OCI-LY7 (cell line): Measurements from ENCODE around the gene SWAP70.

Experiments used
- EZH2phosphoT487 ChIP-seq: fragments of 200-600 bp; sonication (generic); IDR thresholded peaks from 2 replicates; pipeline ENCODE4 v1.6.1; 2018; ENCODE audit warnings: low read depth, borderline replicate concordance, mild to moderate bottlenecking, mixed run types, antibody characterized with exemption, low read length, moderate library complexity, mixed read lengths
- TF ChIP-seq, protein P1 (sequence below): fragments of 200-600 bp; sonication (generic); conservative IDR thresholded peaks from 2 replicates; pipeline ENCODE4 v1.5.1; 2014; ENCODE audit warnings: mild to moderate bottlenecking, antibody characterized with exemption, low read length, moderate library complexity, mixed read lengths

DNA sequence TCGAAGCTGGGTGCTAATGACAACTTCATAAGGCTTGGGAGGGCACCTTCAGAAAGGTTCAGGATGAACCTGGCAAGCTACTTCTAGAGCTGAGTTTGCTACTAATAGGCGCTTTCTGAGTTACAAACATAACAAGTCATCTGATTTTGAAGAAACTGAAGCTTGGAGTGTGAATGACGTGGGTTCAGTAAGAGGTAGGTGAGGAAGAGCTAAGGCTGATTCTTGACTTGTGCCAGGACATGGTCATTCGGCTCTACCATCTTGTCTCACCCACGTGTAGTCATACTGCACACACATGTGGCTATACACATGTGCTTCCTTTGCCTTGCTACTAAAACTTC lies 56.4 kb downstream of the SWAP70 start:
- TF ChIP-seq, protein P1, sequence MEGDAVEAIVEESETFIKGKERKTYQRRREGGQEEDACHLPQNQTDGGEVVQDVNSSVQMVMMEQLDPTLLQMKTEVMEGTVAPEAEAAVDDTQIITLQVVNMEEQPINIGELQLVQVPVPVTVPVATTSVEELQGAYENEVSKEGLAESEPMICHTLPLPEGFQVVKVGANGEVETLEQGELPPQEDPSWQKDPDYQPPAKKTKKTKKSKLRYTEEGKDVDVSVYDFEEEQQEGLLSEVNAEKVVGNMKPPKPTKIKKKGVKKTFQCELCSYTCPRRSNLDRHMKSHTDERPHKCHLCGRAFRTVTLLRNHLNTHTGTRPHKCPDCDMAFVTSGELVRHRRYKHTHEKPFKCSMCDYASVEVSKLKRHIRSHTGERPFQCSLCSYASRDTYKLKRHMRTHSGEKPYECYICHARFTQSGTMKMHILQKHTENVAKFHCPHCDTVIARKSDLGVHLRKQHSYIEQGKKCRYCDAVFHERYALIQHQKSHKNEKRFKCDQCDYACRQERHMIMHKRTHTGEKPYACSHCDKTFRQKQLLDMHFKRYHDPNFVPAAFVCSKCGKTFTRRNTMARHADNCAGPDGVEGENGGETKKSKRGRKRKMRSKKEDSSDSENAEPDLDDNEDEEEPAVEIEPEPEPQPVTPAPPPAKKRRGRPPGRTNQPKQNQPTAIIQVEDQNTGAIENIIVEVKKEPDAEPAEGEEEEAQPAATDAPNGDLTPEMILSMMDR, result no peak
- TF ChIP-seq EZH2phosphoT487, result no peak
